UCSD-AML1 (cell line): ENCODE measurements around the gene BAZ2A.
"Not testable (repeated sequence)": the region's sequence is repeated elsewhere in the genome, so short reads cannot be mapped to it uniquely, and the experiment has no call there.

Source experiments
- DNase-seq: peaks from one replicate; lab custom pipeline; 2025; ENCODE audit not compliant: unreplicated experiment; lab: John Stamatoyannopoulos, UW

Gene BAZ2A

GRCh38 chr12:56599797-56600196 is 30.3 kb downstream of the BAZ2A start:
- DNase-seq = no peak

DNA sequence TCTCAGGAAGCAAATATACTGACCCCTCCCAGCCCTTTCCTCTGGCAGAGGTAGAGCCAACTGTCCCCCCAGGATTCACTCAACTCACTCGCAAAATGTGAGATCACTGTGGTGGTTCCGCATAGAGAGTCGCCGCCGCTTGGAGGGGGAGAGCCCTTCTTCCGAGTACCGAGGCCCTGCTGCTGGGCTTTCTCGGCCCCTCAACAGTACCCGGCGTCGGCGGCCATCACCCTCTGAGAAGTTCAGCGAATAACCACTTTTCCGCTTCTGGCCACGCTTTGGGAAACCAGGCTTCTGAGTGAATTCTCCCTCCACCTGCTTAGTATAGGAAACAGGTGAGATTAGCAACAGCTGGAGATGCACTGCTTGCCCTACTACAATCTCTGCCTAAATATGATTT is 31.1 kb downstream of the BAZ2A start:
- DNase-seq = no peak

DNA sequence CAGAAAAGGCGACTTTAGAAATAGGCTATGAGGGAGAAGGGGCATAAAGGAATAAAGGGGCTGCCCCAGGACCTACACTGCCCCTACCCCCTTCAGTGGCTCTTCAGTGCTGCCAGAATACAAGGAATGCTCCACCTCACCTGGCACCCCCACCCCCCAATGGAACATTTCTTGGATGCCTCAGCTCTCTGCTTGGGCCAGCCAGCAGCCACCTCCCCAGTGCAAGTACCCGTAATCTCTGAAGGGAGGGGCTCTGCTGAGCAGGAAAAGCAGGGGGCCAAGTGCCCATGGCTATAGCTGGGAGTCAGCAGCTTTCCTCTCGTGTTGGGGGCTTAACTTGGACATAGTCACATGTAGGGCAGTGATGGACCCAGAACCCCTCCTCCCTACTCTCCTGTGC is 33.3 kb downstream of the BAZ2A start:
- DNase-seq = no peak

GRCh38 chr12:56593909-56594621 is 36.1 kb downstream of the BAZ2A start:
- DNase-seq = peak; percentile 52

DNA sequence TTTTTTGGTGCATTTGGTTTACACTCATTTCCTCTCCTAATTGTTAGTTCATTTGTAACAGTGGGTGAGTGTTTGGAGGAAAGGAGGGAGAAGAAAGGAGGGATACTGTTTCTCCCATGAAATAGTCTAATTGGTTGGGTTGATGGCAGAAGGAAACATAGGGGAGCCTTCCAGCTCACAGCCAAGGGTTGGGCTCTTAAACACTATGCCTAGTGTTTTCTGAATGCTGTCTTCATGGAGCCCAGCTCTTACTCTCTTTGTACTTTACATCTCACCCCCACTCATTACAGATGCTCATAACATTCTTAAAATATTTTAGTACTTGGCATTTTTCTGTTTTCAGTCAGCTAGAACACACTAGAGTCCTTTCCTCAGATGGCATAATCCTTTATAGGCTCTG is 38.2 kb downstream of the BAZ2A start:
- no peak for DNase-seq

- DNase-seq = no peak
These were observed 39.0 kb downstream of the BAZ2A start for GRCh38 chr12:56591126-56591525.

GRCh38 chr12:56590237-56590830 is 39.8 kb downstream of the BAZ2A start:
- DNase-seq = peak; percentile 29

GRCh38 chr12:56589783-56590182 is 40.3 kb downstream of the BAZ2A start:
- no peak for DNase-seq

DNA sequence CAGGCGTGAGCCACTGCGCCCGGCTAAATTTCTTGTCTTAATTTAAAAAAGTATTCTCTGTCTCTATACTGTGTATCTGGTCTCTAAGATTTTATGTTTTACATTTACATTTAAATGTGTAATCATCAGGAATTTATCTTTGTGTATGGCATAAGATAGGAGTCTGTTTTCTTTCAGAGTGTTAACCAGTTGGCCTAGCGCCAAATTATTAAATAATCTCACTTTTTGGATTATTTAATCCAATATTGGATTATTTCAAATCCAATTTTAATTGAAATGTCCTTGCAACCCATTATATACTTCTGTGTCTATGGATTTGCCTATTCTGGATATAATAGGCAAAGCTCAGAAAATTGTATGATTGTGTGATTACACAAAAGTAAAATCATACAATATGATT is 45.0 kb downstream of the BAZ2A start:
- no peak for DNase-seq

GRCh38 chr12:56581418-56582145 is 48.5 kb downstream of the BAZ2A start:
- peak; percentile 15 for DNase-seq

DNA sequence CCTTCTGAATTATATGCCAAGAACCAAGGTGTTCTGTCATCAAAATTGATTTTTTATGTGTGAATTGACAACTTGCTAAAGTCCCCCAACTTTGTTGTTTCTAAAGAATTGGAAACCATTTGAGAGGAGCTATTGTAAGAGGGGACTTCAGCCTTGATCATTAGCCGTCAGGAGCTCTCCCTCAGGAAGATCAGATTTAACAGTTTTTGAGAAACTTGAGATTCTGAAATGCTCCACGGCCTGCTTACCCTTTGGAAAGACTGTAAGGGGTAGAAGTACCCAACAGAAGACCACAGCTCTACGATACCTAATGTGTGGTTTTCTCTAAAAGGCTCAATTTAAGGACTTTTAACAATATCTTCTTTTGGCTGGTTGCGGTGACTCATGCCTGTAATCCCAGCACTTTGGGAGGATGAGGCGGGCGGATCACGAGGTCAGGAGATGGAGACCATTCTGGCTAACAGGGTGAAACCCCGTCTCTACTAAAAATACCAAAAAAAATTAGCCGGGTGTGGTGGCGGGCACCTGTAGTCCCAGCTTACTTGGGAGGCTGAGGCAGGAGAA is 51.1 kb downstream of the BAZ2A start:
- no peak for DNase-seq

- DNase-seq = not testable (repeated sequence)
These were observed 52.9 kb downstream of the BAZ2A start for GRCh38 chr12:56577248-56577647.

DNA sequence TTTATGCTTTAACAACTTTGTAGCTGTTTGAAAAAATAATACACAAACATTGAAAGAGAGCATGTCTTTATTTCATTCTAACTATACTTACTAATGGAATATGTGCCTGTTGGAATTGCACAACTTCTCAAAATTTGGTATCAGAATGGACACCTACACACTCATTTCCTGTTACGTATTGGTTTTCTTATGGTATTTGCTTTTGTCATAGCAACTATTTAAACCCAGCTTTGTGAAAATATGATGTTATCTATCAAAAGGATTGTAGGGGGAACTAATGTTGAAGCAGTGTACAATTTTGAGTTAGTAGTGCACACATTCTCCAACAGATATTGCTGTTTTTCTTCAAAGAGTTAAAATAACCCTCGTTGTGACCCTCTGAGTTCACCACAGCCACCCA is 55.9 kb downstream of the BAZ2A start:
- DNase-seq = no peak

- DNase-seq = no peak
These were observed 57.8 kb downstream of the BAZ2A start for GRCh38 chr12:56572288-56572687.

DNA sequence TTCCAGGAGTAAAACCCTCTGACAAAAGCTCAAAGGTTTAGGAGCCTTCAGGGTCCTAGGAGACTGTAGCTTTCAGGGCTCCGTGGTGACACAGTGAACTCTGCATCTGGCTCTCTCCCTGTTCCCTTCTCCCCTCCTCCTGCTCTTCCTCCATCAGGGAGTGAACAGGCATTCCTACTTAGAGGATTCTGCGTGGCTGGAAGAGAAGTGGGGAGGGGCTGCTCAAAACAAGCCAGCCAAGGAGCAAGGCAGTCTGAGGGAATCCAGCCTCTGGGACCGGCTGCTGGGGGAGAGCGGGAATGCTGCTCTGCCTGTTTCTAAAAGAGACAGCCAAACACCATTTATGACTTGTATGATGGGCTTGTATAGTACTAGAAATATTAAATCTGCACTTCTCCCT is 59.0 kb downstream of the BAZ2A start:
- no peak for DNase-seq

- DNase-seq = no peak
These were observed 62.0 kb downstream of the BAZ2A start for GRCh38 chr12:56568146-56568545.

DNA sequence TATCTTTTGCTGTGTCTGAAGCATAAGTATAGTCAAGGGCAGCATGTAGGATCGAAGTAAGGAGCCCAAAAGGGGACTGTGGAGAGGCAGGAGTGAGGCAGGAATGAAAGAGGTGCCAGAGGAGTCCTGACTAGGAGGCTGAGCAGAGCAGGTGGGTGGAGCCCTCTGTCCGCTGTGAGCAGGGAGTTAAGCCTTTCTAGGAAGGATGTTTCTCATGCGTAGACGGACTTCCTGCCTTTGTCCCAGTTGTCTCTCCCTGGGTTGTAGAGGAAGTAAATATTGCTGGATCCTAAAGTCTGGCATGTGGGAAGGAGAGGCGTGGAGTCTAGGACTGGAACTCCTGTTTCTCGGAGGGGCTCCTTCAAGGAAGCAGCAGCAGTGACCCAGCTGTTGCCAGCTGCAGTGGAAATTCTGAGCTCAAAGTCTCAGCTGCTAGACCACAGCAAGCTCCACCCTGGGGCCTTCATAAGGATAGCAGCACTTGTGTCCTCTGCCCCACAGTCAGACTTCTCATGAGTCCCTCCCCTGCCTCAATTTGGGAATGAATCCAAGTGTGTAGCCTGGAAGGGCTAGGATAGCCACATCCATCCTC is 64.5 kb downstream of the BAZ2A start:
- DNase-seq = peak; percentile 60

- DNase-seq = no peak
These were observed 79.1 kb downstream of the BAZ2A start for GRCh38 chr12:56551070-56551469.

DNA sequence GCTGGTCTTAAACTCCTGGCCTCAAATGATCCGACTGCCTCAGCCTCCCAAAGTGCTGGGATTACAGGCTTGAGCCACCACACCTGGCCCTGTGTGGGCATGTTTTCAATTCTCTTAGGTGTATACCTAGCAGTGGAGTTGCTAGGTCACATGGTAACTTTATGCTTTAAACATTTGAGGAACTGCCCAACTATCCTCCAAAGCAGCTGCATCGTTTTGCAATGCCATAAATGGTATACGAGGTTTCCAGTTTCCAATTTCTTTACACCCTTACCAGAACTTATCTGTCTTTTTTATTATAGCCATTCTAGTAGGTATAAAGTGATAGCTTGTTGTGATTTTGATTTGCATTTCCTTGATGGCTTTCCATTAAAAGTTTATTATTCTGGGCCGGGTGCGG is 83.4 kb downstream of the BAZ2A start:
- no peak for DNase-seq
